Testis (tissue), 3 donors: ENCODE data around the gene STARD13. TPM values are rescaled to one million over a fixed set of nuclear protein-coding genes. Genes with fewer than 3 reads are reported as not detected.

Experiments
- DNase-seq: peaks from one replicate; pipeline ENCODE4 v3.0.0-alpha.2; 2019
- H3K27ac ChIP-seq, 2 donors: fragments of 200-600 bp; sonication (generic); one replicate each; pipeline ENCODE4 v1.5.1; 2019
- H3K27me3 ChIP-seq: fragments of 200-600 bp; sonication (generic); one replicate; pipeline ENCODE4 v1.5.1; 2019
- H3K36me3 ChIP-seq: fragments of 200-600 bp; sonication (generic); one replicate; pipeline ENCODE4 v1.5.1; 2017; ENCODE audit warnings: low read depth; ENCODE audit errors: missing control alignments
- H3K4me1 ChIP-seq: fragments of 200-600 bp; sonication (generic); one replicate; pipeline ENCODE4 v1.5.1; 2019
- H3K4me3 ChIP-seq, 2 donors: fragments of 200-600 bp; sonication (generic); one replicate each; pipeline ENCODE4 v1.5.1; 2017 to 2019
- H3K9me3 ChIP-seq: fragments of 200-600 bp; sonication (generic); one replicate; pipeline ENCODE4 v1.5.1; 2017
- CTCF ChIP-seq, 3 experiments: fragments of 450-650 bp in 2 of 3; fragments of 200-600 bp in 1 of 3; sonication (generic) in 1 of 3; IDR thresholded peaks; one replicate each; pipeline ENCODE4 v1.5.1; 2016 to 2019; ENCODE audit warnings: antibody characterized with exemption in 3 of 3, mild to moderate bottlenecking in 2 of 3, moderate library complexity in 1 of 3
- POLR2A ChIP-seq: fragments of 450-650 bp; IDR thresholded peaks from one replicate; pipeline ENCODE4 v1.6.1; 2017; ENCODE audit warnings: antibody characterized with exemption, mild to moderate bottlenecking, moderate library complexity
- WGBS, 2 donors: methylation state at CpG; one replicate each; pipeline ENCODE4 v1.1.5; 2018; 5-methylcytosine and 5-hydroxymethylcytosine counted together
- intact Hi-C: fragments of 100-400 bp; cut with DNase I; formaldehyde crosslinking; loops from one replicate; pipeline ENCODE4 v1.15.1; 2023; ENCODE audit warnings: low total_unique reads
- polyA plus RNA-seq: library from polyadenylated mRNA; stranded (reverse); fragments of 350-450 nt; fragmentation: Illumina TruSeq; extraction: RNeasy Lipid Tissue Mini Kit (QIAGEN cat#74804); gene quantifications from one replicate; pipeline ENCODE4 v1.2.3, GENCODE V29; 2014; ENCODE audit warnings: low read depth, low replicate concordance; ENCODE audit not compliant: insufficient read depth
- total RNA-seq, 2 donors: library from RNA; depleted of rRNA; stranded (reverse); fragments of >200 nt; gene quantifications; one replicate each; pipeline ENCODE4 v1.2.3, GENCODE V29; 2016

Gene STARD13
- total and polyA plus RNA-seq, 3 donors from 2014 or later = 7.2 to 33.7 (median 24.4) TPM

- Histone ChIP-seq H3K9me3 (no peaks in the 10 kb centered on the region), H3K4me1 (peaks cover 4% of the 10 kb centered on the region), H3K27ac (no peak overlapping the region), H3K4me3 (no peak overlapping the region), H3K27me3 (no peaks in the 10 kb centered on the region), H3K36me3 (no peaks in the 10 kb centered on the region)
- 78 to 80% methylated on average over 4 of the region's 4 CpGs for WGBS, 2 donors
- TF ChIP-seq POLR2A (no peak), CTCF (IDR thresholded peaks at IDR 0.05) (no peak)
- DNase-seq = no peak
- intact Hi-C loops = no loop called here
These were observed 21.0 kb downstream of the STARD13 start for GRCh38 chr13:33264620-33264978.

- intact Hi-C loops = no loop called here
- Histone ChIP-seq H3K9me3 (no peaks in the 10 kb centered on the region), H3K36me3 (no peaks in the 10 kb centered on the region), H3K27me3 (no peaks in the 10 kb centered on the region), H3K4me1 (peaks cover 4% of the 10 kb centered on the region), H3K4me3 (no peak overlapping the region), H3K27ac (no peak overlapping the region)
- DNase-seq = no peak
- WGBS, 2 donors = 98 to 99% methylated on average over 5 of the region's 5 CpGs
- TF ChIP-seq CTCF (IDR thresholded peaks at IDR 0.05) = no peak
- TF ChIP-seq POLR2A = no peak
These were observed 21.5 kb downstream of the STARD13 start for GRCh38 chr13:33263976-33264619.

- intact Hi-C loops = no loop called here
- peaks cover 3% of the 10 kb centered on the region for H3K4me1 ChIP-seq
- H3K27me3 ChIP-seq = no peaks in the 10 kb centered on the region
- no peaks in the 10 kb centered on the region for H3K9me3 ChIP-seq
- H3K27ac ChIP-seq = no peak overlapping the region
- 73 to 87% methylated on average over 5 of the region's 5 CpGs for WGBS, 2 donors
- no peak for DNase-seq
- TF ChIP-seq POLR2A (no peak), CTCF (IDR thresholded peaks at IDR 0.05) (no peak)
- H3K4me3 ChIP-seq = no peak overlapping the region
- H3K36me3 ChIP-seq = no peaks in the 10 kb centered on the region
These were observed 22.1 kb downstream of the STARD13 start for GRCh38 chr13:33263484-33263883.

- Histone ChIP-seq H3K4me3 (no peak overlapping the region), H3K36me3 (no peaks in the 10 kb centered on the region), H3K27me3 (no peaks in the 10 kb centered on the region), H3K9me3 (no peaks in the 10 kb centered on the region), H3K4me1 (no peaks in the 10 kb centered on the region), H3K27ac (no peak overlapping the region)
- intact Hi-C loops = no loop called here
- 77 to 78% methylated on average over 2 of the region's 2 CpGs for WGBS, 2 donors
- TF ChIP-seq POLR2A (no peak), CTCF (IDR thresholded peaks at IDR 0.05) (no peak)
- no peak for DNase-seq
These were observed 22.6 kb downstream of the STARD13 start for GRCh38 chr13:33262997-33263396.

- Histone ChIP-seq H3K4me1 (no peaks in the 10 kb centered on the region), H3K27me3 (no peaks in the 10 kb centered on the region), H3K36me3 (no peaks in the 10 kb centered on the region), H3K9me3 (no peaks in the 10 kb centered on the region), H3K4me3 (no peak overlapping the region), H3K27ac (no peak overlapping the region)
- intact Hi-C loops = no loop called here
- no peak for TF ChIP-seq CTCF (IDR thresholded peaks at IDR 0.05)
- no peak for TF ChIP-seq POLR2A
- no peak for DNase-seq
- 69 to 91% methylated on average over 2 of the region's 2 CpGs for WGBS, 2 donors
These were observed 23.0 kb downstream of the STARD13 start for GRCh38 chr13:33262594-33262993.
